Measurements from ENCODE around the gene TTC32.
"Not testable (repeated sequence)": the region's sequence is repeated elsewhere in the genome, so short reads cannot be mapped to it uniquely, and the experiment has no call there.

TTC32 gene

GRCh38 chr2:19899985-19900930 lies 1.5 kb downstream of the TTC32 start:
- DNase-seq (ENCODE audit: low read depth) = no peak

- DNase-seq (ENCODE audit: low read depth) = no peak
Measured at GRCh38 chr2:19898592-19899329, 3.0 kb downstream of the TTC32 start.

GRCh38 chr2:19897623-19898245 lies 4.0 kb downstream of the TTC32 start:
- no peak for DNase-seq (ENCODE audit: low read depth)

- DNase-seq (ENCODE audit: low read depth) = no peak
Measured at GRCh38 chr2:19895535-19895934, 6.2 kb downstream of the TTC32 start.

- DNase-seq (ENCODE audit: low read depth) = no peak
Measured at GRCh38 chr2:19894134-19894792, 7.5 kb downstream of the TTC32 start.

- no peak for DNase-seq (ENCODE audit: low read depth)
Measured at GRCh38 chr2:19893520-19894133, 8.2 kb downstream of the TTC32 start.

GRCh38 chr2:19891971-19892370 lies 9.8 kb downstream of the TTC32 start:
- DNase-seq (ENCODE audit: low read depth) = not testable (repeated sequence)

- no peak for DNase-seq (ENCODE audit: low read depth)
Measured at GRCh38 chr2:19890104-19890503, 11.7 kb downstream of the TTC32 start.

- DNase-seq (ENCODE audit: low read depth) = no peak
Measured at GRCh38 chr2:19888831-19889230, 13.0 kb downstream of the TTC32 start.

- no peak for DNase-seq (ENCODE audit: low read depth)
Measured at GRCh38 chr2:19887510-19887909, 14.3 kb downstream of the TTC32 start.

- DNase-seq (ENCODE audit: low read depth) = no peak
Measured at GRCh38 chr2:19886261-19886660, 15.5 kb downstream of the TTC32 start.

- DNase-seq (ENCODE audit: low read depth) = no peak
Measured at GRCh38 chr2:19885791-19886190, 16.0 kb downstream of the TTC32 start.

- no peak for DNase-seq (ENCODE audit: low read depth)
Measured at GRCh38 chr2:19883971-19884720, 17.6 kb downstream of the TTC32 start.

GRCh38 chr2:19883486-19883885 lies 18.3 kb downstream of the TTC32 start:
- DNase-seq (ENCODE audit: low read depth) = no peak

- DNase-seq (ENCODE audit: low read depth) = no peak
Measured at GRCh38 chr2:19882286-19882685, 19.5 kb downstream of the TTC32 start.

GRCh38 chr2:19881908-19882265 lies 19.9 kb downstream of the TTC32 start:
- no peak for DNase-seq (ENCODE audit: low read depth)

- DNase-seq (ENCODE audit: low read depth) = no peak
Measured at GRCh38 chr2:19881221-19881907, 20.4 kb downstream of the TTC32 start.

- not testable (repeated sequence) for DNase-seq (ENCODE audit: low read depth)
Measured at GRCh38 chr2:19880191-19880590, 21.6 kb downstream of the TTC32 start.

GRCh38 chr2:19879120-19879519 lies 22.7 kb downstream of the TTC32 start:
- DNase-seq (ENCODE audit: low read depth) = no peak

GRCh38 chr2:19878268-19879046 lies 23.3 kb downstream of the TTC32 start:
- no peak for DNase-seq (ENCODE audit: low read depth)

Measured in activated T-cell treated with anti-CD3 and anti-CD28 coated beads for 48 hours (primary cell).